ENCODE data around the gene CELA3B. TPM values are rescaled to one million over a fixed set of nuclear protein-coding genes. Genes with fewer than 3 reads are reported as not detected.
"Not testable (repeated sequence)": the region's sequence is repeated elsewhere in the genome, so short reads cannot be mapped to it uniquely, and the experiment has no call there.

Gene CELA3B
- total RNA-seq, 1 experiment from 2014 or later = not detected

DNA sequence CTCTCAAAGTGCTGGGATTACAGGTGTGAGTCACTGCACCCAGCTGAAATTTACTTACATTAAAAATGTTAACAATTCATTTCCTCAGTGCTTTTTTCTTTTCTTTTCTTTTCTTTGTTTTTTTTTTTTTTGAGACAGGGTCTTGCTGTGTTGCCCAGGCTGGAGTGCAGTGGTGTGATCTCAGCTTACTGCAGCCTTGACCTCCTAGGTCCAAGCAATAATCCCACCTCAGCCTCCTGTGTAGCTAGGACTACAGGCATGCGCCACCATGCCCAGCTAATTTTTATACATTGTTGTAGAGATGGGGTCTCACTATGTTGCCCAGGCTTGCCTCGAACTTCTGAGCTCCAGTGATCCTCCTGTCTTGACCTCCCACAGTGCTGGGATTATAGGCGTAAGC is 27.1 kb downstream of the CELA3B start:
- not testable (repeated sequence) for H3K4me3 ChIP-seq (ENCODE audit: insufficient read depth, low read depth, low read length); H3K36me3 ChIP-seq (replicated peaks; ENCODE audit: control insufficient read depth, insufficient read depth, low read length); H3K27me3 ChIP-seq (ENCODE audit: control insufficient read depth, insufficient read depth, low read length); DNase-seq

DNA sequence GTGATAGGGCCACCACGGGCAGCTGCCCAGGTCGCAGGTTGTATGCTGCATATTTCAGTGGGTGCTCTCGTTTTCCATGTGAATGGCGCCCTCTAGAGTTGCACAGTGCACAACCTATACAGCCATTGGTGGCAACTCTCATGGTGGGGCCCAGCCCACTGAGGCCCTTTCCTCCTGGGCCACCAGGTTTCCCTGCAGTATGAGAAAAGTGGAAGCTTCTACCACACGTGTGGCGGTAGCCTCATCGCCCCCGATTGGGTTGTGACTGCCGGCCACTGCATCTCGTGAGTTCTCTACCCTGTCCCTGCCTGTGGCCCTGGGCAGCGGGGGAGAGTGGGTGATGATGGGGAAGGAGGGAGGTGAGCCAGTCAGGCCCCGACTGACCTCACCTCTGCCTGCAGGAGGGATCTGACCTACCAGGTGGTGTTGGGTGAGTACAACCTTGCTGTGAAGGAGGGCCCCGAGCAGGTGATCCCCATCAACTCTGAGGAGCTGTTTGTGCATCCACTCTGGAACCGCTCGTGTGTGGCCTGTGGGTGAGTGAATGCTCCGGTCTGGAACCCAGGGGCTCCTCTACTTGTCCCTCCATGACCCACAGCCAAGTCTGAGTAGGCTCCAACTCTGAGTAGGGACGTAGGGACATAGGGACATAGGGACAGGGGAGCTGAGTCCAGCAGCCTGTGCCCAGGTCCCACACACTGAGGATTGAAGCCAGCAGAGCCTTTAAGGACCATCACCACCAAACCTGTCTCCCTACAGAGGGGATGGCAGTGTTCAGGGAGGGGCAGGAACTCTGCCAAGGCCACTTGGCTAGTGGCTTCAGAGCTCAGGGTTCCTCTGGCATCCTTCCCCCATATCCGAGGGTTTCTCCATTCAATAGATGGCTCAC is 28.7 kb downstream of the CELA3B start:
- peak; percentile 41 for DNase-seq
- not testable (repeated sequence) for H3K27me3 ChIP-seq (ENCODE audit: control insufficient read depth, insufficient read depth, low read length); H3K36me3 ChIP-seq (replicated peaks; ENCODE audit: control insufficient read depth, insufficient read depth, low read length); H3K4me3 ChIP-seq (ENCODE audit: insufficient read depth, low read depth, low read length)

- not testable (repeated sequence) for H3K27me3 ChIP-seq (ENCODE audit: control insufficient read depth, insufficient read depth, low read length); H3K36me3 ChIP-seq (replicated peaks; ENCODE audit: control insufficient read depth, insufficient read depth, low read length); H3K4me3 ChIP-seq (ENCODE audit: insufficient read depth, low read depth, low read length); DNase-seq
Observed at GRCh38 chr1:22006736-22007135, 29.9 kb downstream of the CELA3B start.

- H3K4me3 ChIP-seq (ENCODE audit: insufficient read depth, low read depth, low read length); H3K36me3 ChIP-seq (replicated peaks; ENCODE audit: control insufficient read depth, insufficient read depth, low read length); H3K27me3 ChIP-seq (ENCODE audit: control insufficient read depth, insufficient read depth, low read length); DNase-seq: not testable (repeated sequence)
Observed at GRCh38 chr1:22007262-22007661, 30.4 kb downstream of the CELA3B start.

- not testable (repeated sequence) for H3K4me3 ChIP-seq (ENCODE audit: insufficient read depth, low read depth, low read length); DNase-seq; H3K36me3 ChIP-seq (replicated peaks; ENCODE audit: control insufficient read depth, insufficient read depth, low read length); H3K27me3 ChIP-seq (ENCODE audit: control insufficient read depth, insufficient read depth, low read length)
Observed at GRCh38 chr1:22009566-22009965, 32.7 kb downstream of the CELA3B start.

DNA sequence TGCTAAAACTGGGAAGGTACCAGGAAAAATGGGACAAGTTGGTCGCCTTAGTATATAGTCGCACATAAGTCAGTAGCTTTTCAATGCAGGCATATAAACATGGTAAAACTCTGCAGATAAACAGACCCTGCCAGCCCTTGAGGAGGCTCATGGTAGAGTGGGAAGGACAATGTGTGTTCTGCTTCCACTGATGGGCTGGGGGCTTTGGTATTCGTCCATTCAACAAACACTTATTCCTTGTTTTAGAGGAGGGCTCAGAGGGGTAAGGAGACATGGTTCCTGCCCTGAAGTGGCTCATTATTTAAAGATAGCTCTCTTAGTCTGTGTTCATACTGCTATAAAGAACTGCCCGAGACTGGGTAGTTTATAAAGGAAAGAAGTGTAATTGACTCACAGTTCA is 35.9 kb downstream of the CELA3B start:
- DNase-seq; H3K36me3 ChIP-seq (replicated peaks; ENCODE audit: control insufficient read depth, insufficient read depth, low read length); H3K27me3 ChIP-seq (ENCODE audit: control insufficient read depth, insufficient read depth, low read length); H3K4me3 ChIP-seq (ENCODE audit: insufficient read depth, low read depth, low read length): not testable (repeated sequence)

- not testable (repeated sequence) for H3K4me3 ChIP-seq (ENCODE audit: insufficient read depth, low read depth, low read length); H3K27me3 ChIP-seq (ENCODE audit: control insufficient read depth, insufficient read depth, low read length); H3K36me3 ChIP-seq (replicated peaks; ENCODE audit: control insufficient read depth, insufficient read depth, low read length); DNase-seq
Observed at GRCh38 chr1:22014575-22015206, 37.9 kb downstream of the CELA3B start.

- no peak overlapping the region for H3K4me3 ChIP-seq (ENCODE audit: insufficient read depth, low read depth, low read length)
- no peaks in the 10 kb centered on the region for H3K36me3 ChIP-seq (replicated peaks; ENCODE audit: control insufficient read depth, insufficient read depth, low read length)
- no peaks in the 10 kb centered on the region for H3K27me3 ChIP-seq (ENCODE audit: control insufficient read depth, insufficient read depth, low read length)
- DNase-seq = peak; percentile 52
Observed at GRCh38 chr1:22018583-22019559, 42.0 kb downstream of the CELA3B start.

DNA sequence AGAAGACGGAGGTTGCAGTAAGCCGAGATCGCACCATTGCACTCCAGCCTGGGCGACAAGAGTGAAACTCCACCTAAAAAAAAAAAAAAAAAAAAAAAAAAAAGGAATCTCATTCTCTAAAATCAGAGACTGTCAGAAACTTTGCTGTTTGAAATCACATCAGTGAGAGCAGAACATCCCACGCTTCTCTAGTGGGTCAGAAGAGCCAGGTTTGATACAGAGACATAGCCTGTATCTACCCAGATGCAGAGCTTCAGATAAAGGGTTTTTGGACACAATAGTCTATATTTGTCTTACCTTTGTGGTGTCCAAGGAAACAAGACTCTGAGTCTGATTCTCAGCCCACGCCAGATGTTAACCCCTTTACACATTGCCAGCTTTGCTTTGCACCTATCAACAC is 44.2 kb downstream of the CELA3B start:
- Histone ChIP-seq H3K4me3 (ENCODE audit: insufficient read depth, low read depth, low read length) (no peak overlapping the region), H3K36me3 (replicated peaks; ENCODE audit: control insufficient read depth, insufficient read depth, low read length) (no peaks in the 10 kb centered on the region), H3K27me3 (ENCODE audit: control insufficient read depth, insufficient read depth, low read length) (no peaks in the 10 kb centered on the region)
- no peak for DNase-seq

- peak; percentile 74 for DNase-seq
- Histone ChIP-seq H3K27me3 (ENCODE audit: control insufficient read depth, insufficient read depth, low read length) (no peaks in the 10 kb centered on the region), H3K4me3 (ENCODE audit: insufficient read depth, low read depth, low read length) (peak overlapping the region; percentile 99), H3K36me3 (replicated peaks; ENCODE audit: control insufficient read depth, insufficient read depth, low read length) (no peaks in the 10 kb centered on the region)
Observed at GRCh38 chr1:22024485-22025367, 47.9 kb downstream of the CELA3B start.

- H3K27me3 ChIP-seq (ENCODE audit: control insufficient read depth, insufficient read depth, low read length) = no peaks in the 10 kb centered on the region
- peak overlapping the region; percentile 99 for H3K4me3 ChIP-seq (ENCODE audit: insufficient read depth, low read depth, low read length)
- DNase-seq = peak; percentile 91
- peaks cover 2% of the 10 kb centered on the region for H3K36me3 ChIP-seq (replicated peaks; ENCODE audit: control insufficient read depth, insufficient read depth, low read length)
Observed at GRCh38 chr1:22025368-22026155, 48.7 kb downstream of the CELA3B start.

DNA sequence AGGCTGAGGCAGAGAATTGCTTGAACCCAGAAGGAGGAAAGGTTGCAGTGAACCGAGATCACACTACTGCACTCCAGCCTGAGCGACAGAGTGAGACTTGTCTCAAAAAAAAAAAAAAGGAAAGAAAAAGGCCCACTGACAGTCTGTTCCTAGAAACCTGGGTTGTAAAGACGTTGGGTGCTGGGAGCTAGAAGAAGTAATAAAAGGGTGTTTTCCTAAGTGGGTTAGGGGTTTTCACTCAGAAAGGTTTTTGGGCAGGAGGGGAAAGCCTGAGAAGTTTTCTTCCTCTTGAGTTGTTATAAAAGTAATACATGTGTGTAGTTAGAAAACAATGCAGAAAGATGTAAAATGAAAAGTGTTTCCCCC is 50.1 kb downstream of the CELA3B start:
- H3K36me3 ChIP-seq (replicated peaks; ENCODE audit: control insufficient read depth, insufficient read depth, low read length) = peaks cover 7% of the 10 kb centered on the region
- DNase-seq = no peak
- no peak overlapping the region for H3K4me3 ChIP-seq (ENCODE audit: insufficient read depth, low read depth, low read length)
- no peaks in the 10 kb centered on the region for H3K27me3 ChIP-seq (ENCODE audit: control insufficient read depth, insufficient read depth, low read length)

DNA sequence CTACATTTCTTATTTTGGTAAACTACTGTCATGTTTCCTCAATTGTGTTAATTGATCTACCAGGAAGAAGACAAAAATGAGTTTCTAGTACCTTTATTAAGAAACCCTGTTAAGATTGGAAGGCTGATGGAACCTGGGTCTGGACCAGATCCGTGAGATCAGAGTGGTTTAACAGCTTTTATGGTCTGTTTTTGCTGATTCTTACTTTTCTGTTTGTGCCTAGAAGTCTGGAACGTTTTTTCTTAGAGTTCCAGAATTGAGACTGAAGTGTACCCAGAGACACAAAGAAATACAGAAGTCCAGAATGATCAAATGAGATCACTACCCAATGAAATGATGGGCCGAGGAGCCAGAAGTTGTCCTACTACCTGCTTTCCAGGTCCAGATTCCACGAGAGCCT is 53.2 kb downstream of the CELA3B start:
- Histone ChIP-seq H3K27me3 (ENCODE audit: control insufficient read depth, insufficient read depth, low read length) (no peaks in the 10 kb centered on the region), H3K36me3 (replicated peaks; ENCODE audit: control insufficient read depth, insufficient read depth, low read length) (peaks cover 7% of the 10 kb centered on the region), H3K4me3 (ENCODE audit: insufficient read depth, low read depth, low read length) (no peak overlapping the region)
- no peak for DNase-seq

Data from H7 (cell line).